ENCODE measurements around the gene CNIH4. TPM values are rescaled to one million over a fixed set of nuclear protein-coding genes. Genes with fewer than 3 reads are reported as not detected.

The CNIH4 gene
- total RNA-seq, 1 donor: 62.6 TPM

DNA sequence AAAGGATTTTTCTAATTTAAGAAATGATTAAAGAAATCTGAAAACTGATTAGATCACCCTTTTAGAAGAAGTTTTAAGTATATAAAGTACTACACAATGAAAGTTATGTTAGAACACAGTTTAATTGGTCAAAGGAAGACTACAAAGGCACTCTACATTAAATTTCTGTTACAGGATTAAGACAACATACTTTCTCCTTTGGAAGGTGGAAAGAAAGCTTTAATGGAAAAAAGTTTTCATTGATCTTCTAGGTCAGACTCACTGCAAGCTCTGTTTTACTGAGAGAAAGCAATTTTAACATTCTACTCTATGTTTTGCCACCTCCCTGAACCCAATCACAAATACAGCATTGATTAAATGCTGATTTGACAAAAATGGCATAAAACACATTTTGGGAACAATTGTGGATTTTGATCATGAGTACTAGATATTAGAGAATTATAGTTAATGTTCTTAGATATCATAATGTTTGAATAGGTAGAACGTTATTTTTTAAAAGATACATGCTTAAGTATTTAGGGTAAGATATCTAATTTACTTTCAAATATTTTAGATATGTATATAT is 45.9 kb downstream of the CNIH4 start:
- H3K4me3 ChIP-seq (ENCODE audit: low read depth, low read length): no peak overlapping the region
- TF ChIP-seq, protein P1, sequence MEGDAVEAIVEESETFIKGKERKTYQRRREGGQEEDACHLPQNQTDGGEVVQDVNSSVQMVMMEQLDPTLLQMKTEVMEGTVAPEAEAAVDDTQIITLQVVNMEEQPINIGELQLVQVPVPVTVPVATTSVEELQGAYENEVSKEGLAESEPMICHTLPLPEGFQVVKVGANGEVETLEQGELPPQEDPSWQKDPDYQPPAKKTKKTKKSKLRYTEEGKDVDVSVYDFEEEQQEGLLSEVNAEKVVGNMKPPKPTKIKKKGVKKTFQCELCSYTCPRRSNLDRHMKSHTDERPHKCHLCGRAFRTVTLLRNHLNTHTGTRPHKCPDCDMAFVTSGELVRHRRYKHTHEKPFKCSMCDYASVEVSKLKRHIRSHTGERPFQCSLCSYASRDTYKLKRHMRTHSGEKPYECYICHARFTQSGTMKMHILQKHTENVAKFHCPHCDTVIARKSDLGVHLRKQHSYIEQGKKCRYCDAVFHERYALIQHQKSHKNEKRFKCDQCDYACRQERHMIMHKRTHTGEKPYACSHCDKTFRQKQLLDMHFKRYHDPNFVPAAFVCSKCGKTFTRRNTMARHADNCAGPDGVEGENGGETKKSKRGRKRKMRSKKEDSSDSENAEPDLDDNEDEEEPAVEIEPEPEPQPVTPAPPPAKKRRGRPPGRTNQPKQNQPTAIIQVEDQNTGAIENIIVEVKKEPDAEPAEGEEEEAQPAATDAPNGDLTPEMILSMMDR (IDR thresholded peaks at IDR 0.05; ENCODE audit: insufficient read depth, low read depth, low read length): no peak
- DNase-seq (ENCODE audit: low read depth): no peak

DNA sequence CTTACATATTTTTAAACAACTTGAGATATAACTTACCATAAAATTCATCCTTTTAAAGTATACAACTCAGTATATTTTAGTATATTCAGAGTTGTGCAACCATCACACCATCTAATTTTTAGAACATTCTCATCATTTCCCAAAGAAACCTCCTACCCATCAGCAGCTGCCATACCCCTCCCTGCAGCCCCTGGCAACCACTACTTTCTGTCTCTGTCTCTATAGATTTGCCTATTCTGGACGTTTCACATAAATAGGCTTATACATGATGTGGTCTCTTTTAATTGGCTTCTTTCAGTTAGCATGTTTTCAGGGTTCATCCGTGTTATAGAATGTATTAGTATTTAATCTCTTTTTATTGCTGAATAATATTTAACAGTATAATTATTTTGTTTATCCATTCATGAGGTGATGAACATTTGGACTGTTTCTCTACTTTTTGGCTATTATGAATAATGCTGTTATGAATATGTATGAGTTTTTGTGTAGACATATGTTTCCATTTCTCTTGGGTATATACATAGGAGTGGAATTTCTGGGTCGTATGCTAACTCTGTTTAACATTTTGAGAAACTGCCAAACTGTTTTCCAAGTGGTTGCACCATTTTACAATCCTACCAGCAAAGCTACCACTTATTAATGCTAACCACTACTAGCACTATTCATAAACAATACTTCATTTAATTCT is 48.4 kb downstream of the CNIH4 start:
- TF ChIP-seq, protein P1 (IDR thresholded peaks at IDR 0.05; ENCODE audit: insufficient read depth, low read depth, low read length): no peak
- no peak overlapping the region for H3K4me3 ChIP-seq (ENCODE audit: low read depth, low read length)
- no peak for DNase-seq (ENCODE audit: low read depth)

DNA sequence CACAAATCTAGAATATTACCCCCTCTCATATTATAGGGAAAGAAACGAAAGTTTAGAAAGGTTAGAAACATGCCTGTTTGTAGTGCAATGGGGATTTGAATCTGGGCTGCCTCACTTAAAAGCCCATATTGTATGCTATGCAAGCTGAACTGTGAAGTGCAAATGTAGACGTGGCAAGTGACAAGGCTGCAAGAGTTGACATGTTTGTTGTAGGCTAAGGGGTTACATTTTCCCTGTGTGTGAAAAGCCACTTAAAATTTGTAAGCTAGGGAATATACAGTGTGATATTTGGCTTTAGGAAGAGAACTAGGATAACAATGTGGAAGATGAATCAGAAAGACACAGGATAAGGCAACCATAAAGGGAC is 48.9 kb downstream of the CNIH4 start:
- H3K4me3 ChIP-seq (ENCODE audit: low read depth, low read length): no peak overlapping the region
- DNase-seq (ENCODE audit: low read depth): no peak
- TF ChIP-seq, protein P1 (IDR thresholded peaks at IDR 0.05; ENCODE audit: insufficient read depth, low read depth, low read length): no peak

DNA sequence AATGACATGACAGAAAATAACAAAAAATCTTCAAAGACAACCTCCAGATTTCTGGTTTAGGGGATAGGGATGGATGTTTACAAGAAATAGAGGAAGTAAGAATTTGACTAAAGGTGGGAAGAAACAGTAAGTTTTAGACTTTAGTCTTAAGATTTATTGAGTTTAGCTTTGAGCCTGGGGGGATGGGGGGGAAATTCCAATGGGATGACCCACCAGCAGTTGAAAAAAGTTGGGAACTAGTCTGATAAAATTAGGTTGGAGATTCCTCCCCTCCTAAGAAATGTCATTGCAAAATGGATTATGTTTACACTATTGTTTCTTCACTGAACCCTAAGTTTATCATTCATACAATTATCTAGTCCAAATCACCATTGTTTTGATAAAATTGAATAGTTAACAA is 49.5 kb downstream of the CNIH4 start:
- no peak overlapping the region for H3K4me3 ChIP-seq (ENCODE audit: low read depth, low read length)
- DNase-seq (ENCODE audit: low read depth): no peak
- TF ChIP-seq, protein P1 (IDR thresholded peaks at IDR 0.05; ENCODE audit: insufficient read depth, low read depth, low read length): no peak

DNA sequence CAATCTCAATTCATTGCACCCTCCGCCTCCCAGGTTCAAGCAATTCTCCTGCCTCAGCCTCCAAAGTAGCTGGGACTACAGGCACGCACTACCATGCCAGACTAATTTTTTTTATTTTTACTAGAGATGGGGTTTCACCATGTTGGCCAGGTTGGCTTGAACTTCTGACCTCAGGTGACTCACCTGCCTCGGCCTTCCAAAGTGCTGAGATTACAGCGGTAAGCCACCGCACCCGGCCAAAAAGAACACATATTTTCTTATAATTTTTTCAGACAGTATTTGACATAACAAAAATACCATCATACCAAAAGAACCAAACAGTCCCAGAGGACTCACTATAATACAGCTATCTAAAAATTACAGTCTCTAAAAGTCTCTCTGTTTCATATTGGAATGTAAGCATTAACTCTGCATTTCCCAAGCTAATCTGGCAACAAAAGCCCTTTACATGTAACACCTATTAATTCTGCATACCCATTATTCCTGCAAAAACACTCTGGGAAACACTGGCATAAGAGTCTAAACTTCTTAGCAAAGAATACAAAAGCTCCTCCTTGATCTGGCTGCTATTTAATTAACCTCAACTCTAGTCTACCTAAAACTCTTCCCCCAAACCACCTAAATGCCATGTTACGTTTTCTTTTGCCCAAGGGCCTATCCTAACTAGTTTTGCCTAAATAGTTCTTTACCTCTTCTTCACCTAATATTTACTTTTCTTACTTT is 51.1 kb downstream of the CNIH4 start:
- H3K4me3 ChIP-seq (ENCODE audit: low read depth, low read length): no peak overlapping the region
- TF ChIP-seq, protein P1 (IDR thresholded peaks at IDR 0.05; ENCODE audit: insufficient read depth, low read depth, low read length): no peak
- DNase-seq (ENCODE audit: low read depth): no peak

DNA sequence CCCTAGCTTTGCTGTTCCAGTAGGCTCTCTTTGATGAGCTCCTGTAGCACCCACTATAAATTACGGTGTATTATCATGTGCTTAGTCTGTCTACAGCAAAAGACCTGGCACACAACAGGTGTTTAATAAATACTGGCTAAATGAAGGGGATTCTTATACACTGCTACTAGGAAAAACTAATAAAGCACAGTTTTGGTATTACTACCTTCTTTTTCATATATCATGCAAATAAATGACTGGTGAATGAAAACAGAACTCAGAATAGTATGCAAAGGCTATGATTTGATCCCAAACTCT is 51.6 kb downstream of the CNIH4 start:
- DNase-seq (ENCODE audit: low read depth): no peak
- no peak overlapping the region for H3K4me3 ChIP-seq (ENCODE audit: low read depth, low read length)
- TF ChIP-seq, protein P1 (IDR thresholded peaks at IDR 0.05; ENCODE audit: insufficient read depth, low read depth, low read length): no peak

Data from fibroblast of villous mesenchyme (primary cell).